Measurements from ENCODE around the gene MUC22.

- TF ChIP-seq POLR2A (IDR thresholded peaks at IDR 0.05) (no peak), CTCF (IDR thresholded peaks at IDR 0.05) (no peak)
Measured at GRCh38 chr6:31065556-31065955, 55.3 kb downstream of the MUC22 start.
